ENCODE data around the gene EID1.
"Not testable (repeated sequence)": the region's sequence is repeated elsewhere in the genome, so short reads cannot be mapped to it uniquely, and the experiment has no call there.

Gene EID1

DNA sequence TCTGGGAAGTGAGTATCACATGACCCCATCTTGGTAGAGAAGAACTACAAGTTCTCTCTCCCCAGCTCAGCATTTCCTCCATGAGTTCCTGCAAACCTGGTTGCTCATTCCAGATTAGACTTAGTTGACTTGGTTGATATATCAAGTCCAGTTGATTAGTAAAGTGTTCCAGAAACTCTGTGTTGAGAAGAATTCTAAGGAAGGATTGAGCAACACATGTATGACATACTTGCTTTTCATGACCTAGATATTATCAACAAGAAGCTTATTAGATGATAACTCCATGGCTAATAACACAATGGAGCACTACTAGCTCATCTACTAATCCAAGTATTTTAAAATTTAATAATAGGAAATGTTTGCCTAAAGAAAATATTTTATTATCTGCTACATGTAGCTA is 6.4 kb upstream of the EID1 start:
- no peak for DNase-seq

- no peak for DNase-seq
Measured at GRCh38 chr15:48872632-48873031, 5.3 kb upstream of the EID1 start.

- no peak for DNase-seq
Measured at GRCh38 chr15:48875241-48875960, 2.5 kb upstream of the EID1 start.

- no peak for DNase-seq
Measured at GRCh38 chr15:48876057-48876456, 1.9 kb upstream of the EID1 start.

- no peak for DNase-seq
Measured at GRCh38 chr15:48880070-48880634, 2.2 kb downstream of the EID1 start.

DNA sequence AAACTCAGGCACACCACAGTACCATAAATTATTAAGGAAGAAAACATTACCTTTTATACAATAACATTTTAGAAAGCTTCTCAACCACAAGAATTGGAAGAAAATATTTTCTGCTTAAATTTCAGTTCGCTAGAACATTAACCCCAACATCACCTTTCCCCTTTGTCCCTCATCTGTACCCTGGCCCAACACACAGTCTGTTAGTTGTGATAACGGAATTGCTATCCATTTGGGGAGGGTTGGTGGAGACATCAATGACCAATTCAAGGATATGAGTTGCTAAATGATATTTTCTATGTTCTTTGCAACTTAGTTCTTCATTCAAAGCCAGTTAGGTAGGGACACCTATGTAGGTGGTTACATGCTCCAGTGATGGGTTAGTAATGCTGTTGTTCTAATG is 5.8 kb downstream of the EID1 start:
- DNase-seq: no peak

GRCh38 chr15:48887144-48887543 is 9.2 kb downstream of the EID1 start:
- no peak for DNase-seq

DNA sequence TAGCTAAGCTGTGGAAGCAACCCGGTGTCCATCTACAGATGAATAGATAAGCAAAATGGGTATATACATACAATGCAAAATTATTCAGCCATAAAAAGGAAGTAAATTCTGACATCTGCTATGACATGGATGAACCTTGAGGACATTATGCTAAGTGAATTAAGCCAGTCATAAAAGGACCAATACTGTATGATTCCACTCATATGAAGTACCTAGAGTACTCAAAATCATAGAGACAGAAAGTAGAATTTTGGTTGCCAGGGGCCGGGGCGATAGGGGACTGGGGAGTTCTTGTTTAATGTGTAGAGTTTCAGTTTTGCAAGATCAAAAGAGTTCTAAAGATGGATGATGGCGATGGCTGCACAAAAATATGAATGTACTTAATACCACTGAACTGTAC is 10.3 kb downstream of the EID1 start:
- no peak for DNase-seq

GRCh38 chr15:48888836-48889235 is 10.9 kb downstream of the EID1 start:
- no peak for DNase-seq

GRCh38 chr15:48889925-48890324 is 12.0 kb downstream of the EID1 start:
- no peak for DNase-seq

DNA sequence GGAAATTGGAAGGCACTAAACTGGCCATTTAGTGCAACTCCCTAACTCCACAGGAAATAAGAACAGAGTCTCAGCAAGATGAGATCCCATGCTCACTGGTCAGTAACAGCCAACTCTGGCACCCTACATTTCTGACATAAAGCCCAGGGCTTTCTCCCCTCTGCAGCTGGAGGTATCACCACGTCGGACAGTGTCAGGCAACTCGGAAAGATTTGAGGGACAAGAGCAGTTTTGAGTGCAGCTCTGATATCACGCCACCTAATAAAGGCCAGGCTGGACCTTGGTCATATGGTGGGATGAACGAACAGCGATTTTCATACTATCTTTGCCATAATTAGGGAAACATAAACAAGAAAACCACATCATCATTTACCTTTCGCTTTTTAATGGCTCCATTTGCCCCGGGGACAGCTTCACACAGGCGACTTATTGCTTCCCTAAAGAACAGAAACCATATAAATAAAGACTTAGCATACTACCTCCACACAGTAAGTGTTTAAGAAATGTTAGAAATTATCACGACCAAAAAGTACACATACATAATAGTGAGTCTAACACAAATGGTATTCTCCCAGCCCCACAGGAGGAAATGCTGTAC is 12.5 kb downstream of the EID1 start:
- DNase-seq: no peak

GRCh38 chr15:48891232-48891765 is 13.4 kb downstream of the EID1 start:
- no peak for DNase-seq

DNA sequence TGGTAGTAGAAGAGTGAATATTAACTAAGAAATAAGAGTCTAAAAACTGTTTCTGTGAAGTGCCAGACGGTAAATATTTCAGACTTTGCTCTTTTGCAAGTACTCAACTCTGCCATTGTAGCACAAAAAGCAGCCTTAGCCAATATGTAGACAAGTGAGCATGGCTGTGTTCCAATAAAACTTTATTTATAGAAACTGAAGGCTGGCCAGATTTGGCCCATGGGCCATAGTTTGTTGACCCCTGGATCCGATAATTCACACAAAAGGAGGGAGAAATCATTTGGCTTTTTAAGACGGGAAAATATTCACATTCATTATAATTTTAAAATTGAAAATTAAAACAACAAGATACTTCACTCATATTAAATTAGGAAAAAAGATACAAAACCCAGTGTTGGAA is 15.4 kb downstream of the EID1 start:
- DNase-seq: no peak

DNA sequence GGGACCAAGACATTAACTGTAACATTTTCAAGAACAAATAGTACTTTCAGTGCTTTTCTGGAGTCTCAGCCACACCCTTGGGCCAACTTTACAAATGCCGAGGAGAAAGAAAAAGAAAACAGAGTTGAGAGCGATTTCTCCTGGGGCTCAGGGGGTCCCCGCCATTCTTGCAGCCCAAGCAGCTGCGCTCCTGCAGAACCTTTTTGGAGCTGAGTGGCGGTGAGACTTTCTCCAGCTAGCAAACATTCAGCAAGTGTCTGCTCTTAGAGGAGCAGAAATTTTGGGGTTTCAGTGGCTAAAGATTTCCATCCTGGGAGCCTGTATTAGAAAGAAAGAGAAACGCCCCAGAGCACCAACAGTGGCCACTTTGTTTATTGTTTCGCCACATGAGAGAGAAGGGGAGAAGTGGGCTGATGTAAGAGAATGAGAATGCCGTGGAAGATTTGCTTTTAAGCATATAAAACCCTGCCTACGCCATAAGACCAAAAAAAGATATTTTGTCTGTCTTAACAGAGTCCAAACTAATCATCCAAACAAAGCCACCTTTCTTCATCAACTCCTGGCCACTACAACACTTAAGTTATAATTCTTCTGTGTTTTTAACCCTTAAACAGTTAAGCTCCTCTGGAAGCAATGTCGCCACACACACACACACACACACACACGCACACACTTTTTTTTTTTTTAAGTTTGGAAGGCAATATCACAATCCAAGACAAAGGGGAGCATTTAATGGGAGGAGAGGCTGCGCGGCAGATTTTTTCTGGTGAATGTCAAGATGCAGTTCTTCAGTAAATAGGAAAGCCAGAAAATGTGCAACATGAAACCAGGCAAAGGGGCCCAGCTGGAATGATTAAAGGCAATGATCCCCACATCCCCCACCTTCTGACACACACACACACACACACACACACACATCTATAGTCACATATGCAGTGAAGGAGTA is 19.2 kb downstream of the EID1 start:
- no peak for DNase-seq

DNA sequence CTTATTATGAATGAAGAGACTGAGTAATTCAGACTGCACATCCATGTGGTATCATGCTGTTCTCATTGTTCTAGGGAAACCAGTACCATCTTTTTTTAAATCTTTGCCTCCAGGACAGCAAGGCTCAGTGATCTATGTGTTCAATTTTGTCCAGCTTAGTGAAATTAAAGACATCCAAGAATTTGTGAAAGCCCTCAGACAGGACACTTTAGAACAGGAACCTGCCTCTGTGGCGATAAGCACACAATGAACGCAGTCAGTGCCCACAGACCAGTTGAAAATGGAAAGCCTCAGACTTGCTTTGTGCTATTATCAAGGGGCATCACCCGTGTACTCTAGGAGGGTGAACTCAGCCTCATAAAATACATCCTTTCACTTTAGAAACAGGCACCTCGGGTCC is 20.1 kb downstream of the EID1 start:
- peak; percentile 73 for DNase-seq

DNA sequence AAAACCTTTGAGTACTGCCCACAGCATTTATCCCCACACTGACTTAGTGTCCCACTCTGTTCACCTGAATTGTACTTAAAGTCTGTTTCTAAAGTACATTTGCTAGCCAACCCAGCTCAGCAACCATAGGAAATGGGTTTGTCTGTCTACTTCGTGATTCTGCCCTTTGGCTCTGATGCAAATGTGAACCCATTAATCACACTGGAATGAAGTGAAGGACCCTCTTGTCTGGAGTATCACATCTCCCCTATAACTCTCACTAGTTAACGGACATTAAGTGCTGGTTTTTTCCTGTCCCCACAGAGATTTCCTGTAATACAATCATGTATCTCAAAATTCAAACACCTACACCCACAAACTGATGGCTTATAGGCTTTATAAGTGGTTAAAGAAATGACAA is 20.5 kb downstream of the EID1 start:
- DNase-seq: no peak

DNA sequence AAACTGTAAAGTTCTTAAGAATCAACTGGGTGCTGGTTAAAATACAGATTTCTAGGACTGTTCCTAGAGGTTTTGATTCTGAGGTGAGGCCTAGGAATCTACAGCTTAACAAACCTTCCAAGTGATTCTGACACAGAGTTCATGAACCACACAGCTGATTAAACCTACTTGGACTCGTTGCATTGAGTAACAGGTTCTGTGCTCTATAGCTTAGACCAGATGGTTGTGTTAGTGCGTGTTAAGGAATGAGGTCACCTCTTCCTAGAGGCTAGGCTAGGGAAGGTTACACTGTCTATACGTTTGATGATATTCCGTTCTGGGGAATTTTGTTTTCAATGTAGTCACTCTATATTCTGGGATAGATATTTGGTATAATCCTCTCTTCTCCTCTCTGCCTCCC is 21.9 kb downstream of the EID1 start:
- DNase-seq: no peak

DNA sequence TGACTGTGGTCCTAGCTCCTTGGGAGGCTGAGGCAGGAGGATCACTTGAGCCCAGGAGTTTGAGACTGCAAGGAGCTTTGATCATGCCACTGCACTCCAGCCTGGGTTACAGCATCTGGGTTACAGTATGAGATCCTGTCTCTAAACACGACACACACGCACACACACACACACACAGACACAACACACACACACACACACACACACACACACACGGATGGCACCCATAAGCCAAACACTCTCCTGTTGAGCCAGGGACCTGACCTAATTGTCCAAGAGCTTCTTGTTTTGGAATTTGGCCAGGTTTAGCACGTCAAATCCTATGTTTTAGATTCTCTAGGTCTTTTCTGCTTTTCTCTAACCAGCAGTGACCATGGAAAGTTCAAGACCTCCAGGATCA is 26.8 kb downstream of the EID1 start:
- DNase-seq: no peak

DNA sequence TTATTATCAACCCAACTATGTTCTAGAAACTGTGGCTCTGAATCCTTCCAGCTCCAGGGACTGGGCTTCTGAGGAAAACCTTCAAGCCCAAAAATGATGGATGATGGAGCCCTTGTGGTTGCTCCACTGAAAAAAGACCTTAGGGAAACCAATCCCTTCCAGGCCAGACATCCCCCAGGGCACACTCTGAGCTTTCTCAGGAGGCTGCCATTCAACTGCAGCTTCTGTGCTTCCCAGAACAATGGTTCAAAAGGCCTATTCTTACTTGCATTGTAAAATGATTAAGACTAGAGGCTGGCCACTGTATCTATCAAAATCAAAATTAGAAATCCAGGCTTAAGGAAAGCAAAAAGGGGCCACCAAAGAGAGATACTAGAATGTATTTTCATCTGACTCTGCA is 27.3 kb downstream of the EID1 start:
- no peak for DNase-seq

DNA sequence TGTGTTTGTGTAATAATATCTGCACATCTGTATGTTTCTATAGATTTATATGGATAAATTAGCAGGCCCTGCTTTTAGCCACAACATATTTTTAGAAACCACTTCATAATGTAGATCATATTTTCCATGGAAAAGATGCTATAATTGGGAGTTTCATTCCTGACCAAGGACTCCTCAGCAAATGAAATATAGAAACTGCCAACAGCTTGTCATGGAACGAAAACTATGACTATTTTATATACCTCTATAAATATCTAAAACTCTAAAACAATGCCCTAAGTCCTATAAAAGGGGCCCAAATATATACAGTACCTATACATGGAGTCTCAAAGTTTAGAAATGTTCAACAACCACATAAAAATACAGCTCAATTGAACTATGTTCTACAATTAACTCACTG is 27.9 kb downstream of the EID1 start:
- DNase-seq: no peak

GRCh38 chr15:48909313-48909712 is 31.4 kb downstream of the EID1 start:
- DNase-seq: not testable (repeated sequence)

DNA sequence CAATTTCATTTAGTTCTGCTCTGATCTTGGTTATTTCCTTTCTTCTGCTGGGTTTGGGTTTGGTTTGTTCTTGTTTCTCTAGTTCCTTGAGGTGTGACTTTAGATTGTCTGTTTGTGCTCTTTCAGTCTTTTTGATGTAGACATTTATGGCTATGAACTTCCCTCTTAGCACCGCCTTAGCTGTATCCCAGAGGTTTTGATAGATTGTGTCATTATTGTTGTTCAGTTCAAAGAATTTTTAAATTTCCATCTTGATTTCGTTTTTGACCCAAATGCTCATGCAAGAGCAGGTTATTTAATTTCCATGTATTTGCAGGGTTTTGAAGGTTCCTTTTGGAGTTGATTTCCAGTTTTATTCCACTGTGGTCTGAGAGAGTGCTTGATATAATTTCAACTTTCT is 32.6 kb downstream of the EID1 start:
- not testable (repeated sequence) for DNase-seq

DNA sequence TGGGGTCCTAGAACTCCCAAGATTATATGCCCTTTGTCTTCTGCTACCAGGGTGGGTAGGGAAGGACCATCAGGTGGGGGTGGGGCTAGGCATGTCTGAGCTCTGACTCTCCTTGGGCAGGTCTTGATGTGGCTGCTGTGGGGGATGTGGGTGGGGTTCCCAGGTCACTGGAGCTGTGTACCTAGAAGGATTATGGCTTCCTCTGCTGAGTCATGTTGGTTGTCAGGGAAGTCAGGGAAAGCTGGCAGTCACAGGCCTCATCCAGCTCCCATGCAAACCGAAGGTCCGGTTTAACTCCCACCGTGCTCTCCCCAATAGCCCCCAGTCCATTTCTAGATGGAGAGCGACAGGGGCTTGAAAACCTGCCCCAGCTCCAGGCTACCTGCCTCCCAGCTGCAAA is 35.2 kb downstream of the EID1 start:
- no peak for DNase-seq

Data from hematopoietic multipotent progenitor cell treated with erythropoietin and hydrocortisone succinate and interleukin-3 and kit ligand, for 6 days (in vitro differentiated cells).